Neuronal stem cell (in vitro differentiated cells): Measurements from ENCODE around the gene GYS1.
A peak's percentile ranks its signal among the peaks of the same experiment; 100 is the strongest.

ENCODE experiments used
- DNase-seq: peaks from one replicate; pipeline ENCODE4 v3.0.0-alpha.2; 2013; ENCODE audit warnings: low spot score
- H2AFZ ChIP-seq: one replicate; pipeline ENCODE4 v1.6.1; 2013; ENCODE audit warnings: mild to moderate bottlenecking, low read length, inconsistent platforms
- H2AK5ac ChIP-seq: 2 replicates; pipeline ENCODE4 v1.6.1; 2013; ENCODE audit warnings: low read depth, mild to moderate bottlenecking, inconsistent platforms, low read length, moderate library complexity, mixed read lengths
- H2BK120ac ChIP-seq: 2 replicates; pipeline ENCODE4 v1.6.1; 2013; ENCODE audit warnings: low read depth, mild to moderate bottlenecking, inconsistent platforms, low read length, moderate library complexity, mixed read lengths
- H2BK12ac ChIP-seq: one replicate; pipeline ENCODE4 v1.6.1; 2013; ENCODE audit warnings: low read length, inconsistent platforms
- H2BK15ac ChIP-seq: 2 replicates; pipeline ENCODE4 v1.6.1; 2013; ENCODE audit warnings: mild to moderate bottlenecking, low read length, inconsistent platforms, mixed read lengths
- H2BK5ac ChIP-seq: one replicate; pipeline ENCODE4 v1.6.1; 2013; ENCODE audit warnings: inconsistent platforms, mild to moderate bottlenecking, low read length, moderate library complexity
- H3K14ac ChIP-seq: one replicate; pipeline ENCODE4 v1.6.1; 2013; ENCODE audit warnings: low read length, inconsistent platforms
- H3K18ac ChIP-seq: 2 replicates; pipeline ENCODE4 v1.6.1; 2013; ENCODE audit warnings: low read length, inconsistent platforms
- H3K23ac ChIP-seq: 2 replicates; pipeline ENCODE4 v1.6.1; 2013; ENCODE audit warnings: low read depth, mild to moderate bottlenecking, mixed read lengths, low read length, inconsistent platforms; ENCODE audit not compliant: poor library complexity
- H3K27ac ChIP-seq: replicated peaks from 3 replicates; pipeline ENCODE4 v1.5.1; 2013; ENCODE audit warnings: low read length, inconsistent platforms
- H3K27me3 ChIP-seq, 3 experiments: 2 replicates each; pipeline ENCODE4 v1.6.1; 2013; ENCODE audit warnings: low read length in 3 of 3, mild to moderate bottlenecking in 2 of 3, inconsistent platforms in 1 of 3, low read depth in 1 of 3, mixed read lengths in 1 of 3, moderate library complexity in 1 of 3; ENCODE audit not compliant: control insufficient read depth in 3 of 3, insufficient read depth in 3 of 3
- H3K36me3 ChIP-seq, 2 donors: replicated peaks in 1 of 2; 2 replicates each; pipeline ENCODE4 v1.6.1; 2013; ENCODE audit warnings: low read length in 2 of 2; ENCODE audit not compliant: control insufficient read depth in 2 of 2, insufficient read depth in 2 of 2
- H3K4ac ChIP-seq: 2 replicates; pipeline ENCODE4 v1.6.1; 2013; ENCODE audit warnings: inconsistent platforms, mild to moderate bottlenecking, low read length, moderate library complexity
- H3K4me1 ChIP-seq, 2 donors: 1 replicate in 1 of 2; 2 replicates in 1 of 2; pipeline ENCODE4 v1.6.1; 2013; ENCODE audit warnings: low read length in 2 of 2, low read depth in 1 of 2; ENCODE audit not compliant: control insufficient read depth in 2 of 2, insufficient read depth in 1 of 2
- H3K4me2 ChIP-seq: one replicate; pipeline ENCODE4 v1.6.1; 2013; ENCODE audit warnings: mild to moderate bottlenecking, low read length, inconsistent platforms; ENCODE audit not compliant: insufficient read depth, poor library complexity, severe bottlenecking
- H3K4me3 ChIP-seq, 2 donors: 2 replicates each; pipeline ENCODE4 v1.5.1; 2013; ENCODE audit warnings: low read length in 2 of 2, mild to moderate bottlenecking in 2 of 2, inconsistent platforms in 1 of 2, moderate library complexity in 1 of 2
- H3K79me1 ChIP-seq: one replicate; pipeline ENCODE4 v1.6.1; 2013; ENCODE audit warnings: low read depth, mild to moderate bottlenecking, inconsistent platforms, low read length, moderate library complexity
- H3K9ac ChIP-seq: one replicate; pipeline ENCODE4 v1.6.1; 2013; ENCODE audit warnings: mild to moderate bottlenecking, low read depth, low read length, inconsistent platforms; ENCODE audit not compliant: poor library complexity
- H3K9me3 ChIP-seq, 2 donors: replicated peaks in 1 of 2; 2 replicates each; pipeline versions ENCODE3 to v1.6.1; 2013; ENCODE audit warnings: low read length in 2 of 2, mild to moderate bottlenecking in 2 of 2, inconsistent platforms in 1 of 2, low read depth in 1 of 2, mixed read lengths in 1 of 2, moderate library complexity in 1 of 2; ENCODE audit not compliant: control insufficient read depth in 2 of 2, insufficient read depth in 1 of 2
- H4K8ac ChIP-seq: one replicate; pipeline ENCODE4 v1.6.1; 2013; ENCODE audit warnings: low read depth, mild to moderate bottlenecking, inconsistent platforms, low read length, moderate library complexity
- H4K91ac ChIP-seq: one replicate; pipeline ENCODE4 v1.6.1; 2013; ENCODE audit warnings: low read length, low read depth, mild to moderate bottlenecking, inconsistent platforms; ENCODE audit not compliant: poor library complexity
- WGBS, 2 donors: extraction: QIAGEN DNeasy Blood & Tissue Kit; methylation state at CpG; one replicate each; pipeline ENCODE4 v1.1.7; 2013; ENCODE audit warnings: missing lambda C conversion rate in 2 of 2, mixed read lengths in 1 of 2; ENCODE audit not compliant: insufficient read length in 2 of 2, insufficient replicate concordance in 1 of 2; ENCODE audit errors: extremely low coverage in 2 of 2; 5-methylcytosine and 5-hydroxymethylcytosine counted together

Gene GYS1

GRCh38 chr19:48935864-48936263 lies 57.2 kb downstream of the GYS1 start:
- no peak overlapping the region for H3K4me2 ChIP-seq
- H3K36me3 ChIP-seq, result no peaks in the 10 kb centered on the region
- H3K9ac ChIP-seq, result peak overlapping the region; percentile 44
- no peak overlapping the region for H4K91ac ChIP-seq
- H2BK5ac ChIP-seq, result no peak overlapping the region
- peak overlapping the region; percentile 92 for H2AK5ac ChIP-seq
- H2BK120ac ChIP-seq, result no peak overlapping the region
- no peak overlapping the region for H4K8ac ChIP-seq
- no peak overlapping the region for H3K4me3 ChIP-seq
- no peak overlapping the region for H2BK12ac ChIP-seq
- no peak overlapping the region for H2AFZ ChIP-seq
- H3K14ac ChIP-seq, result peak overlapping the region; percentile 38
- H3K4me1 ChIP-seq, result peaks cover 6 to 11% of the 10 kb centered on the region in 2 donors
- no peak overlapping the region for H3K27ac ChIP-seq
- no peak for DNase-seq
- no peak overlapping the region for H3K4ac ChIP-seq
- H3K18ac ChIP-seq, result no peak overlapping the region
- H3K23ac ChIP-seq, result peak overlapping the region; percentile 73
- H2BK15ac ChIP-seq, result no peak overlapping the region
- H3K79me1 ChIP-seq, result no peaks in the 10 kb centered on the region
- no CpG with 5 or more reads among the region's 25 CpGs for WGBS, 2 donors
- H3K9me3 ChIP-seq, result no peaks in the 10 kb centered on the region
- peaks cover 0 to 13% (median 10%) of the 10 kb centered on the region in 3 experiments for H3K27me3 ChIP-seq

- H2BK120ac ChIP-seq, result no peak overlapping the region
- no peak overlapping the region for H2BK5ac ChIP-seq
- no CpG with 5 or more reads among the region's 19 CpGs for WGBS, 2 donors
- peak overlapping the region; percentile 93 for H2AFZ ChIP-seq
- H4K91ac ChIP-seq, result no peak overlapping the region
- no peak overlapping the region for H3K4ac ChIP-seq
- H3K36me3 ChIP-seq, result no peaks in the 10 kb centered on the region
- H3K27me3 ChIP-seq, result peaks cover 0 to 13% (median 10%) of the 10 kb centered on the region in 3 experiments
- no peaks in the 10 kb centered on the region for H3K79me1 ChIP-seq
- no peak overlapping the region for H3K18ac ChIP-seq
- H3K4me1 ChIP-seq, result peaks cover 6 to 11% of the 10 kb centered on the region in 2 donors
- DNase-seq, result no peak
- H3K27ac ChIP-seq, result no peak overlapping the region
- H2BK15ac ChIP-seq, result no peak overlapping the region
- no peak overlapping the region for H2AK5ac ChIP-seq
- H3K9me3 ChIP-seq, result no peaks in the 10 kb centered on the region
- H3K4me3 ChIP-seq, result no peak overlapping the region
- H3K4me2 ChIP-seq, result no peak overlapping the region
- H2BK12ac ChIP-seq, result no peak overlapping the region
- no peak overlapping the region for H3K23ac ChIP-seq
- H3K14ac ChIP-seq, result no peak overlapping the region
- no peak overlapping the region for H4K8ac ChIP-seq
- no peak overlapping the region for H3K9ac ChIP-seq
Observed at GRCh38 chr19:48934837-48935236, 58.3 kb downstream of the GYS1 start.

GRCh38 chr19:48933382-48933932 lies 59.7 kb downstream of the GYS1 start, which contains the start of gene DHDH:
Gene DHDH, plus strand, starts transcription at chr19:48933699. Its CDS starts 23 bp downstream, at chr19:48933722.
- Histone ChIP-seq H2BK15ac (no peak within 1 kb of the TSS), H2BK120ac (no peak within 1 kb of the TSS), H2AK5ac (no peak within 1 kb of the TSS), H3K18ac (peak within 1 kb of the TSS; percentile 66), H3K4me1 (peaks cover 6 to 11% of the 10 kb centered on the region in 2 donors), H3K9ac (peak within 1 kb of the TSS; percentile 79), H3K79me1 (no peaks in the 10 kb centered on the region), H3K4me2 (peak within 1 kb of the TSS; percentile 85), H3K23ac (no peak within 1 kb of the TSS), H3K4me3 (peak within 1 kb of the TSS; percentile 46 to 77), H3K14ac (no peak within 1 kb of the TSS), H4K8ac (no peak within 1 kb of the TSS), H3K27me3 (peaks cover 0 to 13% (median 10%) of the 10 kb centered on the region in 3 experiments), H3K9me3 (no peaks in the 10 kb centered on the region), H3K36me3 (no peaks in the 10 kb centered on the region), H2BK12ac (no peak within 1 kb of the TSS), H3K27ac (no peak within 1 kb of the TSS), H2AFZ (peak within 1 kb of the TSS; percentile 93), H3K4ac (no peak within 1 kb of the TSS), H4K91ac (no peak within 1 kb of the TSS), H2BK5ac (no peak within 1 kb of the TSS)
- WGBS, 2 donors, result no CpG with 5 or more reads among the region's 43 CpGs
- peak; percentile 80 for DNase-seq

- H2BK5ac ChIP-seq, result no peak overlapping the region
- no peaks in the 10 kb centered on the region for H3K9me3 ChIP-seq
- H3K4ac ChIP-seq, result no peak overlapping the region
- H2BK15ac ChIP-seq, result no peak overlapping the region
- H3K4me3 ChIP-seq, result no peak overlapping the region
- no peak for DNase-seq
- H3K27me3 ChIP-seq, result peaks cover 0 to 13% (median 10%) of the 10 kb centered on the region in 3 experiments
- H3K4me2 ChIP-seq, result no peak overlapping the region
- H3K18ac ChIP-seq, result no peak overlapping the region
- no peak overlapping the region for H4K91ac ChIP-seq
- no CpG with 5 or more reads among the region's 15 CpGs for WGBS, 2 donors
- H3K4me1 ChIP-seq, result peaks cover 4 to 6% of the 10 kb centered on the region in 2 donors
- no peak overlapping the region for H3K27ac ChIP-seq
- H3K23ac ChIP-seq, result no peak overlapping the region
- H2BK120ac ChIP-seq, result no peak overlapping the region
- no peak overlapping the region for H3K9ac ChIP-seq
- no peak overlapping the region for H4K8ac ChIP-seq
- peaks cover 3% of the 10 kb centered on the region for H3K79me1 ChIP-seq
- no peak overlapping the region for H2AK5ac ChIP-seq
- no peak overlapping the region for H2AFZ ChIP-seq
- H3K14ac ChIP-seq, result no peak overlapping the region
- no peak overlapping the region for H2BK12ac ChIP-seq
- peaks cover 0 to 2% of the 10 kb centered on the region in 2 donors for H3K36me3 ChIP-seq
Observed at GRCh38 chr19:48928164-48929025, 64.7 kb downstream of the GYS1 start.
